GM19025 (cell line): ENCODE measurements around the gene BTBD9.
A peak's percentile ranks its signal among the peaks of the same experiment; 100 is the strongest.
"Not testable (repeated sequence)": the region's sequence is repeated elsewhere in the genome, so short reads cannot be mapped to it uniquely, and the experiment has no call there.

Experiments
- ATAC-seq: cut with Tn5 transposase; IDR thresholded peaks from one replicate; pipeline ENCODE4 v1.9.1; 2021; ENCODE audit warnings: mild to moderate bottlenecking, low read depth, moderate library complexity; ENCODE audit not compliant: unreplicated experiment

The BTBD9 gene

GRCh38 chr6:38354905-38355304 is 284.8 kb downstream of the BTBD9 start:
- no peak for ATAC-seq

GRCh38 chr6:38354037-38354381 is 285.7 kb downstream of the BTBD9 start:
- no peak for ATAC-seq

- ATAC-seq: no peak
Observed at GRCh38 chr6:38353310-38354036, 286.3 kb downstream of the BTBD9 start.

GRCh38 chr6:38352636-38353035 is 287.1 kb downstream of the BTBD9 start:
- ATAC-seq: no peak

- no peak for ATAC-seq
Observed at GRCh38 chr6:38350942-38351341, 288.8 kb downstream of the BTBD9 start.

- no peak for ATAC-seq
Observed at GRCh38 chr6:38350220-38350619, 289.5 kb downstream of the BTBD9 start.

- no peak for ATAC-seq
Observed at GRCh38 chr6:38349795-38350194, 289.9 kb downstream of the BTBD9 start.

GRCh38 chr6:38349221-38349620 is 290.5 kb downstream of the BTBD9 start:
- ATAC-seq: no peak

GRCh38 chr6:38348371-38348770 is 291.4 kb downstream of the BTBD9 start:
- ATAC-seq: no peak

- not testable (repeated sequence) for ATAC-seq
Observed at GRCh38 chr6:38347829-38348228, 291.9 kb downstream of the BTBD9 start.

GRCh38 chr6:38346291-38347079 is 293.2 kb downstream of the BTBD9 start:
- ATAC-seq: no peak

GRCh38 chr6:38345586-38345985 is 294.1 kb downstream of the BTBD9 start:
- no peak for ATAC-seq

- ATAC-seq: no peak
Observed at GRCh38 chr6:38341496-38341895, 298.2 kb downstream of the BTBD9 start.

- no peak for ATAC-seq
Observed at GRCh38 chr6:38339914-38340313, 299.8 kb downstream of the BTBD9 start.

- no peak for ATAC-seq
Observed at GRCh38 chr6:38337819-38338465, 301.8 kb downstream of the BTBD9 start.

GRCh38 chr6:38336922-38337321 is 302.8 kb downstream of the BTBD9 start:
- no peak for ATAC-seq

GRCh38 chr6:38326837-38327236 is 312.9 kb downstream of the BTBD9 start:
- ATAC-seq: no peak

- ATAC-seq: no peak
Observed at GRCh38 chr6:38323216-38323615, 316.5 kb downstream of the BTBD9 start.

GRCh38 chr6:38322138-38322537 is 317.6 kb downstream of the BTBD9 start:
- no peak for ATAC-seq

GRCh38 chr6:38320843-38321242 is 318.9 kb downstream of the BTBD9 start:
- peak; percentile 63 for ATAC-seq

GRCh38 chr6:38320358-38320757 is 319.4 kb downstream of the BTBD9 start:
- no peak for ATAC-seq
